HG03097 (cell line): ENCODE results near the gene SOSTDC1.
"Not testable (repeated sequence)": the region's sequence is repeated elsewhere in the genome, so short reads cannot be mapped to it uniquely, and the experiment has no call there.

Source experiments
- ATAC-seq: cut with Tn5 transposase; IDR thresholded peaks from one replicate; pipeline ENCODE4 v1.9.1; 2021; ENCODE audit not compliant: unreplicated experiment, low FRiP score

The SOSTDC1 gene

GRCh38 chr7:16463520-16463919, 2.0 kb downstream of the SOSTDC1 start:
- ATAC-seq, result no peak

DNA sequence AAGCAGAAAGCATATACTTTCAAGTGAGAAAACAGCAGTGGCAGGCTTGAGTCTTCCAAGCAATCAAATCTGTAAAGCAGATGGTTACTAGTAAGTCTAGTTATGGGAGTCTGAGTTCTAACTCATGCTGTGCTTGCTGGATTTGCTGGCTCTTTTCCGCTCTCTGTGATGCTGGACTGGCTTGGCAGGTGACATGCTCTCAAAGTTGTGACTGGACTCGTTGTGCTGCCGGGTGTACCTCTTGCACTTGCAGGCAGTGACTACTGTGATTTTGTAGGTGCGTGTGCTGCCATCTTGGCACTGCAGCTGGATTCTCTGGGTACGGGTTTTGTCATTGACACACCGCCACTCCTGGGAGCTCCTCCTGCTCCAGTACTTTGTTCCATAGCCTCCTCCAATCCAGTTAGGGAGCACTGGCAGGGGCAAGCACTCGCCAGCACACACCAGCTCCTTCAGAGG, 3.1 kb downstream of the SOSTDC1 start:
- ATAC-seq, result no peak

DNA sequence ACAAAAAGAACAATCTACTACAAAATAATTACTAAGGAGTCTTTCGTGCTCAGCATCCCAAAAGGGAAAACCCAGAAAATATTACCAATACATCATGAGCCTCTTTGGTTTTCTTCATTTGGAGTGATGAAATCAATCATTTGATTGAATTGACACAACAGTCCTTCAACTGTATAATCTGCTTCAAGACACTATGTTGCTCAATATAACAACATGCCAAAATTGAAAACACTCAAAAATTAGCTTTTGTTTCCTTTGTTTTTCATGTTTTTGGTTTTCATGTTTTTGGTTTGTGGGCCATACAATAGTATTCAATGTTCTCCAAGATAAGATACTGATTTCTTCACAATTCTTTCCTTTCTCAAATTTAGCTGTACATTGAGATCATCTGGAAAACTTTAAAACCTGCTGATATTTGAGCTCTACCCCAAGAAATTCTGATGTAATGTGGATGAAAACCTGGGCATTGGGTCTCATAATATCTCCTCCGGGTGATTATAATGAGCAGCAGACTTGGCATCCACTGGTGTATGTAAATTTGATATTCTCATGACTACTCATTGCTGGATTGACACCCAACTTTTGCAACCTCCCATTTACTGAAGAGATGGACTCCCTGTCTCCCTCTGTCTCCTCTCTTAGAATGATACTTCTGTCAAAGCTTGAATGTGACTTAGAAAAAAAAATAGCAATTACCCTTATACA, 4.6 kb downstream of the SOSTDC1 start:
- no peak for ATAC-seq

GRCh38 chr7:16456303-16456702, 9.2 kb downstream of the SOSTDC1 start:
- not testable (repeated sequence) for ATAC-seq

GRCh38 chr7:16455591-16455990, 9.9 kb downstream of the SOSTDC1 start:
- ATAC-seq, result no peak

- ATAC-seq, result no peak
Measured at GRCh38 chr7:16450366-16450765, 15.2 kb downstream of the SOSTDC1 start.

DNA sequence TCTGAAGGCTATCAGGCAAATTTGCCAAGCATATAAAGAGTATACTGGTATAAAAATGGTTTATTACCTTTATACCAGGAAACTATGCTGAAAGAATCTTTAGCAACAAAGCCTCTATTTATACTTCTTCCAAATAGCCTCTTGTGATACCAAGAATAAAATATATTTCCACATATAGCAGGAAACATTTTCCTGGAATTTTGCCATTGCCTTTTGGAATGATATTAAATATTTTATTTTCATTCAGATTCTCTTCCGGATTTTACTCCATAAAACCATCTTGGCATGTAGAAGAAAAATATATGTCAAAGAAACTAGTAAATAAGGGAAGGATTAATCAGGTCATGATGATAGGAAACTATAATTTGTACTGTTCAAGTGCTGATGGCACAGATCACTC, 17.7 kb downstream of the SOSTDC1 start:
- no peak for ATAC-seq

DNA sequence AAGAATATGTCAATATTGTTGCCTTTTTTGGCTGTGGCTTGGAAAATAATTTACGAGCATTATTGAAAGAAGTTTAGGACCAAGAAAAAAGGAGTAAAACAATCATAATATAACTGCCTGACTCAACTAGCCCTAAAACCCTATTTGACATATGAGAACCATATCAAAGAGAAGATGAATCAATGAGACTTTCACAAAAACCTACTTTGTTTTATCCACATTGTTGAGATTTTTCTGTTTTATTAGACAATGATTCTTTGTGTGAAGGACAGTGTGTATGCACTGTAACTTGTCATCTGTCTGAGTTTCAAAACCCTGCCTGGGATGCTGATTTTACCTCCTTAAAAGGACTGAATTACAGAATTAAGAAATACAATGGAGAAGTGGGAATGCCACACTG, 19.0 kb downstream of the SOSTDC1 start:
- ATAC-seq, result no peak

- ATAC-seq, result not testable (repeated sequence)
Measured at GRCh38 chr7:16443871-16444270, 21.7 kb downstream of the SOSTDC1 start.

DNA sequence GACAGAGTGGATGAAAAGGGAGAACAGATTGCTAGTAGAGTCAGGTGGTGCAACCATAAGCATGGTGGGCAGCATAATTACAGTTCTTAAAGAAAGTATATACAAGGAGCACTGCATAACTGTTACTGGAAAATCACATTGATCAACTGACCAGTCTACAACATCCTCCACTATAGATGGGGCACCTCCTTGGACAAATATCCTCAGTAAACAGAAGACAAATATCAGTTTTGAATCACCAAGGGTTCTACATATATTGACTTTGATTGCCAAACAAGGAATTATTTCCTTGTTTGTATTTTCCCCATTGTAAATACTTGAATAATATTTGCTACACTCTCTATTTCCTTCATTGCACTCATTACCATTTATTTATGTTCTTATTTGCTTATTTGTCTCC, 26.6 kb downstream of the SOSTDC1 start:
- ATAC-seq, result no peak

- ATAC-seq, result no peak
Measured at GRCh38 chr7:16436306-16436705, 29.2 kb downstream of the SOSTDC1 start.

GRCh38 chr7:16433568-16434122, 31.9 kb downstream of the SOSTDC1 start:
- no peak for ATAC-seq

GRCh38 chr7:16432425-16432731, 33.2 kb downstream of the SOSTDC1 start:
- ATAC-seq, result no peak

GRCh38 chr7:16431646-16432424, 33.7 kb downstream of the SOSTDC1 start:
- peak; percentile 60 for ATAC-seq

DNA sequence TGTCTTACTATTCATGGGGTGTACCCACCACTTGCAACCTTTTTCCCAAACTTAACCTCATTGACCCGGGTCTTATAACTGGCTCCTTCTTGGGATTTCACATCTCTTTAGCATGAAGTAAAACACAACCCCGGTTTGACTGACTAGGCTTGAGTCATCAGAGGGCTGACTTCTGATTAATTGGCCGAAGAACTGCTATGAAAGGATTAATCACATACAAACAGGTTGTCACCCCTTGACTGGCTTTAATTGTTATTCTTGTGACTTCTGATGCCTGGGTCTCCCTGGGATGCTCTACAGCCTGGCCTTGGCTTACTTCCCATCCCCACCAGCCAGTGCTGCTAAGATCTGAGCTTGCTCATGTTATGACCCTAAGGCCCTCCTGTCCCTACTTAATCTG, 35.4 kb downstream of the SOSTDC1 start:
- no peak for ATAC-seq

GRCh38 chr7:16428672-16429071, 36.9 kb downstream of the SOSTDC1 start:
- no peak for ATAC-seq

- ATAC-seq, result no peak
Measured at GRCh38 chr7:16428182-16428581, 37.4 kb downstream of the SOSTDC1 start.

GRCh38 chr7:16423761-16424160, 41.8 kb downstream of the SOSTDC1 start:
- no peak for ATAC-seq

GRCh38 chr7:16422917-16423316, 42.6 kb downstream of the SOSTDC1 start:
- ATAC-seq, result no peak

- ATAC-seq, result no peak
Measured at GRCh38 chr7:16422103-16422435, 43.5 kb downstream of the SOSTDC1 start.

DNA sequence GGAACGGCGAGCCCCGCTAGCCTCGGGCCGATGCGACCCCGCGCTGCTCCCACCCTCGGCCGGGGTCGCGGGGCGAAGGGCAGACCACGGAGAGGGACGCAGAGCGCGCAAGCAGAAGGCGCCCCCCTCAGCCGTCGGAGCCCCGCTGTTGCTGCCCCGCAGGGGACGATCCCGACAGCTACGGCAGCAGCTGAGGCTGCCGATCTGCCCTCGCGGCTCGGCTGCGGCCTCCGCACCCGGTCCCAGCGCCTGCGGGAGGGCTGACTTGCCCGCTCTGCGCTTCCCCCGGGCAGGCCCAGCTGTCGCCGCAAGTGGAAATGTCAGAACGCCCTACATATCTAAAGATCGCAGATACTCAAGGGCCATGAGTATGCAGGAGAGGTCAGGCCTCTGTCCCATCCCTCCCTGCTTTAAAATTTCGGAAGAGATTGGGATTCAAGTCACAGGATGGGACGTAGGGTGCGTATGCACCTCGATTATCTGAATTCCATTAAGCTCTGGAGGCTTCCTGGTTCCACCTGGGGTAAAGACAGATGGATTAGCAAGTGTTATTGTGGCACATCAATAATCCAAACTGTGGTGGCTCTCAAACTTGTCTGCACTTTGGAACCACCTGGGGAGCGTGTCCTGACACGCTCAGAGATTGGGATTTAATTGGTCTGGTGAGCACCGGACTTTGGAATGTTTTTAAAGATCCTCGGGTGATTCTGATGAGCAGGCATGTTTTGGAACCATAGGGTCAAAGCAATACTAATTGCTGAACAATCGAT, 44.0 kb downstream of the SOSTDC1 start, which contains the start of gene CRPPA:
TSS of gene CRPPA (minus strand) at position 206 of the 770 bp plus-strand sequence. CDS start 216 bp downstream, outside the sequence.
- ATAC-seq, result peak; percentile 35
